ENCODE data around the gene SMIM10. TPM values are rescaled to one million over a fixed set of nuclear protein-coding genes. Genes with fewer than 3 reads are reported as not detected.
"Not testable (repeated sequence)": the region's sequence is repeated elsewhere in the genome, so short reads cannot be mapped to it uniquely, and the experiment has no call there.

Gene SMIM10
- total and polyA plus RNA-seq, 8 donors, result 0.45 to 13.1 (median 4.0) TPM; not detected in 2

GRCh38 chrX:135010921-135011320, 20.1 kb downstream of the SMIM10 start:
- no peaks in the 10 kb centered on the region for H3K36me3 ChIP-seq
- H3K27ac ChIP-seq, result no peak overlapping the region
- no peak for DNase-seq
- H3K27me3 ChIP-seq, result no peaks in the 10 kb centered on the region
- 63 to 81% (median 77%) methylated on average over 4 of the region's 4 CpGs for WGBS, 5 donors
- no peaks in the 10 kb centered on the region for H3K9me3 ChIP-seq
- H3K4me1 ChIP-seq, result no peaks in the 10 kb centered on the region
- no peak overlapping the region for H3K4me3 ChIP-seq
- intact Hi-C loops (cut with DNase I; ENCODE audit: low total_unique reads), result no loop called here
- no peak for TF ChIP-seq POLR2AphosphoS5 (IDR thresholded peaks at IDR 0.05)
- no peak for TF ChIP-seq EP300 (IDR thresholded peaks at IDR 0.05)
- no peak for TF ChIP-seq CTCF (IDR thresholded peaks at IDR 0.05)

DNA sequence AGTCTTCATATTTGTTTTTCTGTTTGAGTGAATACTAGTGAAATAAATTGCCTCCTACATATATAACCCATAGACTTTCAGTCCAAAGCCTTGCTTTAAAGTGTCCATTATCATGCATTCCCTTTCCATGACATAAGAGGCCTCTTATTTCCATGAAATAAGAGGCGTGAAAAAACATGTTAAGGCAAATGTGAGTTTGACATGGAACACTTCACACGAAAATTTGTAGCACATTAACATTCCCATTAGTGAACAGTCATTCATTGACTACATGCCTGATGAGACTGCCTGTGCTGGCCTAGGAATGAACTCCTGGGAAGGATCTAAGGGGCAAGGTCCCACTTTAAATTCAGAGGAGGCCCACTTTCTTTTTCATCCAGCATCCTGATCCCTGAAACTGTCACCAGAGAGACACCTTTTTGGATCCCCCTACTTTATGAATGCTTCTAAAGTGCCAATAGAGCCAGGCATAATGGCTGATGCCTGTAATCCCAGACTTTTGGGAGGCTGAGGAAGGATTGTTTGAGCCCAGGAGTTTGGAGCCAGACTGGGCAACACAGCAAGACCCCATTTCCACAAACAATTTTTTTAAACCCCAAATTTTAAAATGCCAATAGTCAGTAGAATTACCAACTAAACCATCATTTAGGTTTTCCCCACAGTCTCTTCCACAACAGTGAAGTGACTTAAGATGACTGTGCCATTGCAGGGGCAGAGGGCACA, 24.9 kb downstream of the SMIM10 start:
- Histone ChIP-seq H3K27me3 (no peaks in the 10 kb centered on the region), H3K9me3 (no peaks in the 10 kb centered on the region), H3K4me1 (no peaks in the 10 kb centered on the region), H3K4me3 (no peak overlapping the region), H3K27ac (no peak overlapping the region), H3K36me3 (no peaks in the 10 kb centered on the region)
- intact Hi-C loops (cut with DNase I; ENCODE audit: low total_unique reads), result no loop called here
- TF ChIP-seq POLR2A (IDR thresholded peaks at IDR 0.05) (no peak), CTCF (IDR thresholded peaks at IDR 0.05) (no peak), POLR2AphosphoS5 (IDR thresholded peaks at IDR 0.05) (no peak), EP300 (IDR thresholded peaks at IDR 0.05) (no peak)
- 55 to 85% (median 72%) methylated on average over 2 of the region's 2 CpGs for WGBS, 5 donors
- DNase-seq, result no peak

- intact Hi-C loops (cut with DNase I; ENCODE audit: low total_unique reads); H3K27me3 ChIP-seq; H3K9me3 ChIP-seq; H3K4me1 ChIP-seq; H3K27ac ChIP-seq; H3K4me3 ChIP-seq; H3K36me3 ChIP-seq; DNase-seq: not testable (repeated sequence)
- 81 to 93% (median 92%) methylated on average over 8 of the region's 8 CpGs for WGBS, 5 donors
These were observed 29.1 kb downstream of the SMIM10 start for GRCh38 chrX:135019890-135020289.

GRCh38 chrX:135023791-135024190, 33.0 kb downstream of the SMIM10 start:
- DNase-seq; H3K4me3 ChIP-seq; H3K36me3 ChIP-seq; intact Hi-C loops (cut with DNase I; ENCODE audit: low total_unique reads); H3K9me3 ChIP-seq; H3K4me1 ChIP-seq; H3K27me3 ChIP-seq; H3K27ac ChIP-seq: not testable (repeated sequence)
- WGBS, 5 donors, result 49 to 78% (median 75%) methylated on average over 5 to 6 of the region's 6 CpGs

DNA sequence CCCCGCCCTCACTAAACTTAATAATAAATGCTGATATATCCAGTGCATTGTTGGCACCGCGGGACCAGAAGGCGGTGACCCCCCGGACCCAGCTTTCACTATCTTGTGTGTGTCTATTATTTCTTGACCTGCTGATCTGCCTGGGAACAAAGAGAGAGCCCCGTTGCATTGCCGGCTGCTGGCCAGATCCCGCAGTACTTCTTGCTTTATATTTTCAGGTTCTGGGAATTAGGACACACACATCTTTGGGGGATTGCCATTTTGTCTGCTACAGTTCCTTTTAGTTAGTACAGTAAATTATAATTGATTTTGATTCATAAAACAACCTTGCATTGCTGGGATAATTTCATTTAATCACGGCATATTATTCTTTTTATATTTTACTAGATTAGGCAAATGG, 33.7 kb downstream of the SMIM10 start:
- Histone ChIP-seq H3K27ac (no peak overlapping the region), H3K36me3 (no peaks in the 10 kb centered on the region), H3K9me3 (no peaks in the 10 kb centered on the region), H3K27me3 (peaks cover 0 to 10% (median 0%) of the 10 kb centered on the region in 3 donors), H3K4me1 (no peaks in the 10 kb centered on the region), H3K4me3 (no peak overlapping the region)
- intact Hi-C loops (cut with DNase I; ENCODE audit: low total_unique reads), result no loop called here
- DNase-seq, result no peak
- WGBS, 5 donors, result 35 to 63% (median 56%) methylated on average over 8 to 9 of the region's 9 CpGs
- TF ChIP-seq CTCF (IDR thresholded peaks at IDR 0.05), result no peak
- no peak for TF ChIP-seq EP300 (IDR thresholded peaks at IDR 0.05)
- no peak for TF ChIP-seq POLR2AphosphoS5 (IDR thresholded peaks at IDR 0.05)

DNA sequence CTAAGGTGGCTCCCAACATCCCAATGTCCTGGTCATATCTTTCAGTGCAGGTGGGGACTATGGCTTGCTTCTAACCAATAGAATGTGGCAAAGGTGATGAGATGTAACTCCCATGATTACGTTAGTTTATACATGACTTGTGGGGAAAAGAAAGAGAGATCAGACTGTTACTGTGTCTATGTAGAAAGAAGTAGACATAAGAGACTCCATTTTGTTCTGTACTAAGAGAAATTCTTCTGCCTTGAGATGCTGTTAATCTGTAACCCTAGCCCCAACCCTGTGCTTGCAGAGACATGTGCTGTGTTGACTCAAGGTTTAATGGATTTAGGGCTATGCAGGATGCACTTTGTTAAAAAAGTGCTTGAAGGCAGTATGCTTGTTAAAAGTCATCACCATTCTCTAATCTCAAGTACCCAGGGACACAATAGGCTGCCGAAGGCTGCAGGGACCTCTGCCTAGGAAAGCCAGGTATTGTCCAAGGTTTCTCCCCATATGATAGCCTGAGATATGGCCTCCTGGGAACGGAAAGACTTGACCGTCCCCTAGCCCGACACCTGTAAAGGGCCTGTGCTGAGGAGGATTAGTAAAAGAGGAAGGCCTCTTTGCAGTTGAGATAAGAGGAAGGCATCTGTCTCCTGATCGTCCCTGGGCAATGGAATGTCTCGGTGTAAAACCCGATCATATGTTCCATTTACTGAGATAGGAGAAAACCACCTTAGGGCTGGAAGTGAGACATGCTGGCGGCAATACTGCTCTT, 39.6 kb downstream of the SMIM10 start:
- H3K4me3 ChIP-seq; H3K27ac ChIP-seq; H3K9me3 ChIP-seq; H3K27me3 ChIP-seq; intact Hi-C loops (cut with DNase I; ENCODE audit: low total_unique reads); DNase-seq; H3K36me3 ChIP-seq: not testable (repeated sequence)
- WGBS, 5 donors, result 69 to 89% (median 73%) methylated on average over 6 to 9 of the region's 9 CpGs
- peaks cover 6 to 12% (median 9%) of the 10 kb centered on the region in 4 donors for H3K4me1 ChIP-seq

DNA sequence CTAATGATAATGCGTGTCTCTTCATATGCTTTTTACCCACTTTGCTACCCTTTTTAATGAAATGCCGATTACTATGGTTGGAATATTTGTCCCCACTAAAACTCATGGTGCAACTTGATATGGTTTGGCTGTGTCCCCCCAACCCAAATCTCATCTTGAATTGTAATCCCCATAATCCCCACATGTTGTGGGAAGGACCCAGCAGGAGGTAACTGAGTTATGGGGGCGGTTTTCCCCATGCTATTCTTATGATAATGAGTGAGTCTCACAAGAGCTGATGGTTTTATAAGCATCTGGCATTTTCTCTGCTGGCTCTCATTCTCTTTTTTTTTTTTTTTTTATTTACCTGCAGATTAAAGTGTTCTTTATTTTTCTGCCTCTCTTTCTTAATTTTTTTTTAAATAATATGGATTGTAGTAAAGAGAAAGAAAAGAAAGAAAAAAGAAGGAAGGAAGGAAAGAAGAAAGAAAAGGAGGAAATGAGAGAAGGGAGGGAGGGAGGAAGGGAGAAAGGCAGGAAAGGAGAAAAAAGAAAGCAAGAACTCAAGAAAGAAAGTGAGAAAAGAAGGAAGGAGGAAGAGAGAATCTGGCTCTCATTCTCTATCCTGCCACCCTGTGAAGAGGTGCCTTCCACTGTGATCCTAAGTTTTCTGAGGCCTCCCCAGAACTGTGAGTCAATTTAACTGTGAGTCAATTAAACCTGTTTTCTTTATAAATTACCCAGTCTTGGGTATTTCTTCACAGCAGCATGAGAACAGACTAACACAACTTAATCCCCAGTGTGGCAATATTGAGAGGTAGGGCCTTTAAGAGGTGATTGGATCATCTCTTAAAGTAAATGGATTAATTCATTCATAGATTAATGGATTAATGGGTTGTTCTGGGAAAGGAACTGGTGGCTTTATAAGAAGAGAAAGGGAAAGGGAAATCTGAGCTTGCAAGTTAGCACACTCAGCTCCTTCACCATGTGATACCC, 50.6 kb downstream of the SMIM10 start:
- H3K36me3 ChIP-seq; H3K9me3 ChIP-seq; H3K27ac ChIP-seq; DNase-seq; H3K4me3 ChIP-seq; H3K27me3 ChIP-seq; intact Hi-C loops (cut with DNase I; ENCODE audit: low total_unique reads); H3K4me1 ChIP-seq: not testable (repeated sequence)
- WGBS, 5 donors, result 68 to 99% (median 78%) methylated on average over 3 of the region's 3 CpGs

Data from stomach (tissue), 9 donors.